ENCODE measurements around the gene CACNA2D4.

DNA sequence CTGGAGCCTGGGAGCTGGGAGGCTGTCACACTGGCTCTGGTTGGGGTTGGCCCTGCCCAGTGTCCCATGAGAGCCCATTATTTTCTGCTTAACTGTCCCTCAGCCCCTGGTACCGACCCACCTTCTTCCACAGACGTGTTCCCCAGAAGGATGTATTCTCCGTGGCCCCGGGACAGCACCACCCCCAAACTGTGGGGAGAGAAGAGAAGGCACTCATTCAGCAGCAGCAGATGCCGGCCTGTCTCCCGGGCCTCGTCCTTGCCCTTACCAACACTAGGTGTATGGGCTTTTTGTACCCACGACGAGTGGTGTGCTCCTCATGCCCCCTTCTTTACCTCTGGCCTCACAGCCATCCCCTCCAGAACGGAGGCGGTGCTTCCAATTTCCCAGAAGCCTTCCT, 60.0 kb downstream of the CACNA2D4 start:
- TF ChIP-seq, protein P1, sequence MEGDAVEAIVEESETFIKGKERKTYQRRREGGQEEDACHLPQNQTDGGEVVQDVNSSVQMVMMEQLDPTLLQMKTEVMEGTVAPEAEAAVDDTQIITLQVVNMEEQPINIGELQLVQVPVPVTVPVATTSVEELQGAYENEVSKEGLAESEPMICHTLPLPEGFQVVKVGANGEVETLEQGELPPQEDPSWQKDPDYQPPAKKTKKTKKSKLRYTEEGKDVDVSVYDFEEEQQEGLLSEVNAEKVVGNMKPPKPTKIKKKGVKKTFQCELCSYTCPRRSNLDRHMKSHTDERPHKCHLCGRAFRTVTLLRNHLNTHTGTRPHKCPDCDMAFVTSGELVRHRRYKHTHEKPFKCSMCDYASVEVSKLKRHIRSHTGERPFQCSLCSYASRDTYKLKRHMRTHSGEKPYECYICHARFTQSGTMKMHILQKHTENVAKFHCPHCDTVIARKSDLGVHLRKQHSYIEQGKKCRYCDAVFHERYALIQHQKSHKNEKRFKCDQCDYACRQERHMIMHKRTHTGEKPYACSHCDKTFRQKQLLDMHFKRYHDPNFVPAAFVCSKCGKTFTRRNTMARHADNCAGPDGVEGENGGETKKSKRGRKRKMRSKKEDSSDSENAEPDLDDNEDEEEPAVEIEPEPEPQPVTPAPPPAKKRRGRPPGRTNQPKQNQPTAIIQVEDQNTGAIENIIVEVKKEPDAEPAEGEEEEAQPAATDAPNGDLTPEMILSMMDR (IDR thresholded peaks at IDR 0.05): no peak
- no peak for TF ChIP-seq POLR2A (IDR thresholded peaks at IDR 0.05)

Data from thyroid gland (tissue), 4 donors.